ENCODE data around the gene RALGAPA2. TPM values are rescaled to one million over a fixed set of nuclear protein-coding genes. Genes with fewer than 3 reads are reported as not detected.

RALGAPA2 gene
- total and polyA plus RNA-seq, 3 donors from 2014 or later: 26.9 to 61.5 (median 59.2) TPM

DNA sequence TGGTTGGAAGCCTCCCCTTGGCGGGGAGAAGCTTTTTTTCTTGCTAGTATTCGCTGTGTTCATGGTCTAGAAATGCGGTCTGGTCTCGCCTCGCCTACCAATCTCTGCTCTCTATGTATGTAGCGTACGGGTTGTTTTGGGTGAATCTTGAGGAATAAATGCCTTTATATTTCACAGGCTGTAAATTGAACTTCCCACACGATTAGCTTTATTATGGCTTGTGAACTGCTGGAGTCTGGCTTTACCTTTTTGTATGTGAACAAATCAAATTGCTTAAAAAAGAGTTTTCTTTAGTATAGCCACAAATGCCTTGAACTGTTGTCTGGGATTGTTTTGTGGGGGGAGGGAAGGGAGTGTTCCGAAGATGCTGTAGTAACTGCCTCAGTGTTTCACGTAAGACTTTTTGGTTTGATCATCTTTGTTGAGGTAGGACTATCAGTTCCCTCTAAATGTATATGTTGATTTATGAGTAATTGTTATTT, 342.3 kb downstream of the RALGAPA2 start:
- TF ChIP-seq POLR2A (IDR thresholded peaks at IDR 0.05): no peak
- TF ChIP-seq, protein P1, sequence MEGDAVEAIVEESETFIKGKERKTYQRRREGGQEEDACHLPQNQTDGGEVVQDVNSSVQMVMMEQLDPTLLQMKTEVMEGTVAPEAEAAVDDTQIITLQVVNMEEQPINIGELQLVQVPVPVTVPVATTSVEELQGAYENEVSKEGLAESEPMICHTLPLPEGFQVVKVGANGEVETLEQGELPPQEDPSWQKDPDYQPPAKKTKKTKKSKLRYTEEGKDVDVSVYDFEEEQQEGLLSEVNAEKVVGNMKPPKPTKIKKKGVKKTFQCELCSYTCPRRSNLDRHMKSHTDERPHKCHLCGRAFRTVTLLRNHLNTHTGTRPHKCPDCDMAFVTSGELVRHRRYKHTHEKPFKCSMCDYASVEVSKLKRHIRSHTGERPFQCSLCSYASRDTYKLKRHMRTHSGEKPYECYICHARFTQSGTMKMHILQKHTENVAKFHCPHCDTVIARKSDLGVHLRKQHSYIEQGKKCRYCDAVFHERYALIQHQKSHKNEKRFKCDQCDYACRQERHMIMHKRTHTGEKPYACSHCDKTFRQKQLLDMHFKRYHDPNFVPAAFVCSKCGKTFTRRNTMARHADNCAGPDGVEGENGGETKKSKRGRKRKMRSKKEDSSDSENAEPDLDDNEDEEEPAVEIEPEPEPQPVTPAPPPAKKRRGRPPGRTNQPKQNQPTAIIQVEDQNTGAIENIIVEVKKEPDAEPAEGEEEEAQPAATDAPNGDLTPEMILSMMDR (IDR thresholded peaks at IDR 0.05): no peak
- 21 to 28% methylated on average over 10 of the region's 10 CpGs for WGBS, 2 donors
- no peak for DNase-seq

DNA sequence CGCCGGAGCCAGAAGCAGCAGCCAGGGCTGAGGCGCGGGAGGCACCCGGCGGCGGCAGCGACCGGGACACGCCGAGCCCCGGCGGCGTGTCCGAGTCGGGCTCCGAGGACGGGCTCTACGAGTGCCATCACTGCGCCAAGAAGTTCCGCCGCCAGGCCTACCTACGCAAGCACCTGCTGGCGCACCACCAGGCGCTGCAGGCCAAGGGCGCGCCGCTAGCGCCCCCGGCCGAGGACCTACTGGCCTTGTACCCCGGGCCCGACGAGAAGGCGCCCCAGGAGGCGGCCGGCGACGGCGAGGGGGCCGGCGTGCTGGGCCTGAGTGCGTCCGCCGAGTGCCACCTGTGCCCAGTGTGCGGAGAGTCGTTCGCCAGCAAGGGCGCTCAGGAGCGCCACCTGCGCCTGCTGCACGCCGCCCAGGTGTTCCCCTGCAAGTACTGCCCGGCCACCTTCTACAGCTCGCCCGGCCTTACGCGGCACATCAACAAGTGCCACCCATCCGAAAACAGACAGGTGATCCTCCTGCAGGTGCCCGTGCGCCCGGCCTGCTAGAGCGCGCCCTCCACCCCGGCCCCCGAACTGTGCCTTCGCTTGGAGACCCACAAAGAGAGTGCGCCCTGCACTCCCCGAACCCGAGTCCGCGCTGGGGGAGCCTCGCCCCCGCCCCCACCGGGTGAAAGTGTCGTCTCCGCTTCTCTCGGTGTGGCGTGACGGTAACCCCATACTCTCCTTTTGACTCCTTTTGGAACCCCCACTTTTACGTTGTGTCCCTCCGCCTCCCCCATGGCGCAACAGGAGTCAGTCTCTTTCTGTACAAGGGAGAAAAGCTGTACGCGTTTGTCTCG, 343.0 kb downstream of the RALGAPA2 start:
- no peak for DNase-seq
- Histone ChIP-seq H3K27me3 (peaks cover 3% of the 10 kb centered on the region), H3K4me3 (peak overlapping the region; percentile 36 to 41), H3K4me1 (no peaks in the 10 kb centered on the region), H3K27ac (no peak overlapping the region), H3K36me3 (ENCODE audit: low read depth, missing control alignments) (no peaks in the 10 kb centered on the region), H3K9me3 (no peaks in the 10 kb centered on the region)
- intact Hi-C loops (cut with DNase I; ENCODE audit: low total_unique reads): loop anchor here (10.0 kb wide), 1 partner anchor 195 kb away; no protein-coding TSS in a partner anchor
- 4 to 19% methylated on average over 17 to 66 of the region's 86 CpGs for WGBS, 2 donors
- no peak for TF ChIP-seq POLR2A (IDR thresholded peaks at IDR 0.05)

More for the DNA sequence above, 342.3 kb downstream of the RALGAPA2 start:
- intact Hi-C loops (cut with DNase I; ENCODE audit: low total_unique reads): loop anchor here (10.0 kb wide), 1 partner anchor 195 kb away; no protein-coding TSS in a partner anchor
- peak overlapping the region; percentile 9 to 41 for H3K4me3 ChIP-seq
- peaks cover 3% of the 10 kb centered on the region for H3K27me3 ChIP-seq
- H3K9me3 ChIP-seq: no peaks in the 10 kb centered on the region
- no peaks in the 10 kb centered on the region for H3K4me1 ChIP-seq
- H3K27ac ChIP-seq: no peak overlapping the region
- H3K36me3 ChIP-seq (ENCODE audit: low read depth, missing control alignments): no peaks in the 10 kb centered on the region

DNA sequence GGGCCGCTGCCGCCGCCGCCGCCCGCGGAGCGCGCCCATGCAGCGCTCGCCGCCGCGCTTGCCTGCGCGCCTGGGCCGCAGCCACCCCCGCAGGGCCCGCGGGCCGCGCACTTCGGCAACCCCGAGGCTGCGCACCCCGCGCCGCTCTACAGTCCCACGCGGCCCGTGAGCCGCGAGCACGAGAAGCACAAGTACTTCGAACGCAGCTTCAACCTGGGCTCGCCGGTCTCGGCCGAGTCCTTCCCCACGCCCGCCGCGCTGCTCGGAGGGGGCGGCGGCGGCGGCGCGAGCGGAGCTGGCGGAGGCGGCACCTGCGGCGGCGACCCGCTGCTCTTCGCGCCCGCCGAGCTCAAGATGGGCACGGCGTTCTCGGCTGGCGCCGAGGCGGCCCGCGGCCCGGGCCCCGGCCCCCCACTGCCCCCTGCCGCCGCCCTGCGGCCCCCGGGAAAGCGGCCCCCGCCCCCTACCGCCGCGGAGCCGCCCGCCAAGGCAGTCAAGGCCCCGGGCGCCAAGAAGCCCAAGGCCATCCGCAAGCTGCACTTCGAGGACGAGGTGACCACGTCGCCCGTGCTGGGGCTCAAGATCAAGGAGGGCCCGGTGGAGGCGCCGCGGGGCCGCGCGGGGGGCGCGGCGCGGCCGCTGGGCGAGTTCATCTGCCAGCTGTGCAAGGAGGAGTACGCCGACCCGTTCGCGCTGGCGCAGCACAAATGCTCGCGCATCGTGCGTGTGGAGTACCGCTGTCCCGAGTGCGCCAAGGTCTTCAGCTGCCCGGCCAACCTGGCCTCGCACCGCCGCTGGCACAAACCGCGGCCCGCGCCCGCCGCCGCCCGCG, 343.8 kb downstream of the RALGAPA2 start:
- Histone ChIP-seq H3K27me3 (peaks cover 3% of the 10 kb centered on the region), H3K36me3 (ENCODE audit: low read depth, missing control alignments) (no peaks in the 10 kb centered on the region), H3K4me3 (peak overlapping the region; percentile 36 to 41), H3K4me1 (no peaks in the 10 kb centered on the region), H3K27ac (no peak overlapping the region), H3K9me3 (no peaks in the 10 kb centered on the region)
- no peak for DNase-seq
- TF ChIP-seq POLR2A (IDR thresholded peaks at IDR 0.05): no peak
- TF ChIP-seq, protein P1 (IDR thresholded peaks at IDR 0.05): no peak
- intact Hi-C loops (cut with DNase I; ENCODE audit: low total_unique reads): no loop called here
- WGBS, 2 donors: 1% methylated on average over 47 of the region's 130 CpGs; no CpG with 5 or more reads in 1 of the 2 donors

DNA sequence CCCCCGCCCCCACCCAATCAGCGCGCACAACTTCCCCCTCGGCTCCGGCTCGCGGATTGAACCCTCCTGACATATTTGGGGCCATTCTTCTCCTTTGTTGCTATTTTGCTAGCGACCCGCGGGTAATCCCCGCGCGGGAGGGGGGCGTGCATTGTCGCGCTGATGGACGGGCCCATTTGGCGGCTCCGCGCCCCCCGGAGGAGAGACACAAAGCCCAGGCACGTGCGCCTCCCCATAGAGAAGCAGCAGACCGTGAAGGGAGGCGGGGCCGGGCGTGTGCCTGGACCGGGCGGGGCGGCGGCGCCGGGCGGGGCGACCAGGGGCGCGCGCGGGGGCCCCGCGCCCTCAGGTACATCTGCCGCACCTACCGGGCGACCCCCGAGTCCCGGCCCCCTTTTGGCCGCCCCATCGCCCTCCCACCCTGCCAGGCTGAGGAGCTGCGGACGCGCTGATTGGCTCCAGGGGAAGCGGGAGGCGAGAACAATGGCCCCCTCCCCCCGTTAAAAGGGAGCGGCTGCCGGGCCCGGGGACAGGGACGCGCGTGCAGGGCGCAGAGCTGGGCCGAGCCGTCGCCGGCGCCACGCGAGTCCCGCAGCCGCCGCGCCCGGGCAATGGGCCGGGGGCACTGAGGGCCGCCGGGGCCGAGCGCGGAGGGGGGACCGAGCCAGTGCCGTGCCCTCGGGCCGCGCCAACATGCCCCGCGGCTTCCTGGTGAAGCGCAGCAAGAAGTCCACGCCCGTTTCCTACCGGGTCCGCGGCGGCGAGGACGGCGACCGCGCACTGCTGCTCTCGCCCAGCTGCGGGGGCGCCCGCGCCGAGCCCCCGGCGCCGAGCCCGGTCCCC, 344.6 kb downstream of the RALGAPA2 start, which contains the start of gene INSM1:
Gene INSM1 (plus strand): TSS at position 530 of the 843 bp plus-strand sequence. CDS start 164 bp downstream, at position 694.
- H3K4me3 ChIP-seq: peak within 1 kb of the TSS; percentile 36 to 49
- peaks cover 3% of the 10 kb centered on the region for H3K27me3 ChIP-seq
- H3K36me3 ChIP-seq (ENCODE audit: low read depth, missing control alignments): no peaks in the 10 kb centered on the region
- WGBS, 2 donors: 0 to 1% methylated on average over 3 to 78 of the region's 108 CpGs
- H3K9me3 ChIP-seq: no peaks in the 10 kb centered on the region
- TF ChIP-seq, protein P1 (IDR thresholded peaks at IDR 0.05): no peak
- TF ChIP-seq POLR2A (IDR thresholded peaks at IDR 0.05): no peak
- no peak within 1 kb of the TSS for H3K27ac ChIP-seq
- H3K4me1 ChIP-seq: no peaks in the 10 kb centered on the region
- peak; percentile 36 for DNase-seq
- intact Hi-C loops (cut with DNase I; ENCODE audit: low total_unique reads): no loop called here

Data from testis (tissue), 3 donors.